GM12891 (cell line): Measurements from ENCODE around the gene SCFD2.

Source experiments
- POLR2A ChIP-seq: IDR thresholded peaks from 2 replicates; pipeline ENCODE4 v1.6.1; 2011; ENCODE audit warnings: low read depth, low read length, control low read depth
- POLR2AphosphoS5 ChIP-seq: IDR thresholded peaks from 2 replicates; pipeline ENCODE4 v1.6.1; 2011; ENCODE audit warnings: low read depth, low read length, control low read depth

DNA sequence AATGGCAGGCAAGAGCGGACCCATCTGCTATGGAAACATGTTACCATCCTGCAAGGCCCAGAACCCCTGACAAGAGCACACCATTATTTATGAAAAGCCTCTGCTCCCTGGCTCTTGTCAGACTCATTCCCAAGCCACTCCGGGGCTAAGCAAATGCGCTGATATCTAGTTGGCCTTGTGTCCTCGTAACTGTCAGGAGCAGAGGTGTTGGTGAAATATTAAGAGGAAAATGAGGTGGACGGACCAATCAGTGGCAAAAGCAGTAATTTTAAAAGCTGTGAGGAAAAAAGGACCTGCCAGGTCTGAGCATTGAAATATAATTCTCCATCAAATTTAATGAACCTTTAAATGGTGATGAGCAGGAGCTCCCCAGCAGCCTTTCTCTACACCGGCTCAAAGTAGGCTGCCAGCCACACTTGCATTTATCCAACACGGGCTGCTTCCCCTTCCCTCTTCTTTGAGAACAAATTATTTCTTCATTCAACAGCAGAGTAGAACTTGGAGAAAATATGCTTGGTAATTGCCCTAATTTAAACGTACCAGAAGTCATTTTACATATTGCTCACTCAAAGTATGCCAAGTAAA is 289.4 kb downstream of the SCFD2 start:
- no peak for TF ChIP-seq POLR2AphosphoS5
- no peak for TF ChIP-seq POLR2A
